OCI-LY7 (cell line): ENCODE measurements around the gene CLSTN2. TPM values are rescaled to one million over a fixed set of nuclear protein-coding genes. Genes with fewer than 3 reads are reported as not detected.

Experiments used
- BruUV-seq: library from RNA; stranded (reverse); fragments of 400-500 nt; replicated peaks from 2 replicates; lab custom pipeline; 2021; lab: Mats Ljungman, UMichigan
- CTCF ChIA-PET: fragments of 300-600 bp; sonication (Branson Sonifier 250); formaldehyde crosslinking; loops from one replicate; lab custom pipeline; 2022; ENCODE audit warnings: antibody characterized with exemption; ENCODE audit not compliant: unreplicated experiment; lab: Charles Lee
- POLR2A ChIA-PET: fragments of 300-600 bp; sonication (Branson Sonifier 250); formaldehyde crosslinking; loops from one replicate; lab custom pipeline; 2022; ENCODE audit warnings: antibody characterized with exemption; lab: Charles Lee
- DNase-seq: peaks from one replicate; pipeline ENCODE4 v3.0.0-alpha.2; 2015; ENCODE audit warnings: low spot score
- H2AFZ ChIP-seq: fragments of 200-600 bp; sonication (generic), shearing (Covaris generic); 2 replicates; pipeline ENCODE4 v1.6.1; 2014; ENCODE audit warnings: mild to moderate bottlenecking, antibody characterized with exemption, low read length, moderate library complexity
- H3K27ac ChIP-seq: fragments of 200-600 bp; sonication (generic); 2 replicates; pipeline ENCODE4 v1.5.1; 2014; ENCODE audit warnings: mixed run types, low read depth, mild to moderate bottlenecking, moderate library complexity, low read length, inconsistent platforms; ENCODE audit not compliant: poor library complexity, severe bottlenecking
- H3K36me3 ChIP-seq: fragments of 200-600 bp; sonication (generic); 2 replicates; pipeline ENCODE4 v1.6.1; 2014; ENCODE audit warnings: mild to moderate bottlenecking, antibody characterized with exemption, low read length, moderate library complexity, mixed read lengths; ENCODE audit not compliant: insufficient read depth
- H3K4me1 ChIP-seq: fragments of 200-600 bp; sonication (generic); 2 replicates; pipeline ENCODE4 v1.5.1; 2014; ENCODE audit warnings: mild to moderate bottlenecking, low read length; ENCODE audit not compliant: insufficient read depth, poor library complexity, severe bottlenecking
- H3K4me2 ChIP-seq: fragments of 200-600 bp; sonication (generic); 2 replicates; pipeline ENCODE4 v1.6.1; 2014; ENCODE audit warnings: mild to moderate bottlenecking, low read length
- H3K4me3 ChIP-seq: fragments of 200-600 bp; sonication (generic); 2 replicates; pipeline ENCODE4 v1.5.1; 2014; ENCODE audit warnings: mild to moderate bottlenecking, low read depth, low read length; ENCODE audit not compliant: poor library complexity, severe bottlenecking
- H3K79me2 ChIP-seq: fragments of 200-600 bp; sonication (generic); 2 replicates; pipeline ENCODE4 v1.6.1; 2016; ENCODE audit warnings: low read depth, mild to moderate bottlenecking, low read length, moderate library complexity, mixed read lengths; ENCODE audit not compliant: insufficient read depth
- H3K9me2 ChIP-seq: fragments of 200-600 bp; sonication (generic); 2 replicates; pipeline ENCODE4 v1.6.1; 2016; ENCODE audit warnings: mild to moderate bottlenecking, low read length, mixed read lengths; ENCODE audit not compliant: insufficient read depth
- H3K9me3 ChIP-seq: fragments of 200-600 bp; sonication (generic); 2 replicates; pipeline ENCODE4 v1.6.1; 2014; ENCODE audit warnings: mild to moderate bottlenecking, mixed run types, low read length, mixed read lengths
- H4K20me1 ChIP-seq: fragments of 200-600 bp; sonication (generic); 2 replicates; pipeline ENCODE4 v1.6.1; 2014; ENCODE audit warnings: mild to moderate bottlenecking, antibody characterized with exemption, low read length, moderate library complexity, mixed read lengths; ENCODE audit not compliant: insufficient read depth
- CTCF ChIP-seq: fragments of 200-600 bp; sonication (generic); conservative IDR thresholded peaks from 2 replicates; pipeline ENCODE4 v1.5.1; 2014; ENCODE audit warnings: mild to moderate bottlenecking, antibody characterized with exemption, low read length, moderate library complexity, mixed read lengths
- EZH2phosphoT487 ChIP-seq: fragments of 200-600 bp; sonication (generic); IDR thresholded peaks from 2 replicates; pipeline ENCODE4 v1.6.1; 2018; ENCODE audit warnings: low read depth, borderline replicate concordance, mild to moderate bottlenecking, mixed run types, antibody characterized with exemption, low read length, moderate library complexity, mixed read lengths
- intact Hi-C: fragments of 100-400 bp; cut with micrococcal nuclease; formaldehyde crosslinking; loops from one replicate; pipeline ENCODE4 v1.10.0; 2022; ENCODE audit not compliant: unreplicated experiment
- total RNA-seq, 2 experiments: library from RNA; depleted of rRNA in 1 of 2; stranded (reverse); fragments of >200 nt in 1 of 2; shearing (Covaris generic) in 1 of 2; gene quantifications; 2 replicates each; pipeline ENCODE4 v1.2.3, GENCODE V29; 2014 to 2022

The CLSTN2 gene
- total RNA-seq, 2 experiments from 2014 or later: not detected

GRCh38 chr3:140530603-140531002 is 595.6 kb downstream of the CLSTN2 start:
- no peaks in the 10 kb centered on the region for H3K9me2 ChIP-seq
- no peak overlapping the region for H3K4me2 ChIP-seq
- no peaks in the 10 kb centered on the region for H3K9me3 ChIP-seq
- H3K4me1 ChIP-seq: no peaks in the 10 kb centered on the region
- POLR2A ChIA-PET: interaction anchor here (0.8 to 1.4 kb wide), 3 partner anchors 12 to 38 kb away, joined by 3 to 5 read pairs (median 3); no protein-coding TSS in a partner anchor
- BruUV-seq: no TSS peak
- no peak overlapping the region for H3K27ac ChIP-seq
- H3K36me3 ChIP-seq: no peaks in the 10 kb centered on the region
- TF ChIP-seq CTCF (no peak), EZH2phosphoT487 (no peak)
- no peak overlapping the region for H2AFZ ChIP-seq
- H3K79me2 ChIP-seq: no peaks in the 10 kb centered on the region
- no peak for DNase-seq
- H3K4me3 ChIP-seq: no peak overlapping the region
- no peaks in the 10 kb centered on the region for H4K20me1 ChIP-seq
- CTCF ChIA-PET: no interaction called here
- intact Hi-C loops: no loop called here

- Histone ChIP-seq H3K4me1 (no peaks in the 10 kb centered on the region), H3K9me2 (no peaks in the 10 kb centered on the region), H3K36me3 (no peaks in the 10 kb centered on the region), H3K79me2 (no peaks in the 10 kb centered on the region), H3K4me2 (no peak overlapping the region), H4K20me1 (no peaks in the 10 kb centered on the region), H2AFZ (no peak overlapping the region), H3K4me3 (no peak overlapping the region), H3K9me3 (no peaks in the 10 kb centered on the region), H3K27ac (no peak overlapping the region)
- no peak for TF ChIP-seq CTCF
- no peak for TF ChIP-seq EZH2phosphoT487
- POLR2A ChIA-PET: interaction anchor here (0.6 kb wide), 2 partner anchors 62 to 583 kb away, joined by 3 to 4 read pairs; no protein-coding TSS in a partner anchor
- CTCF ChIA-PET: interaction anchor here (0.7 kb wide), 1 partner anchor 755 kb away, joined by 10 read pairs; no protein-coding TSS in a partner anchor
- intact Hi-C loops: no loop called here
- BruUV-seq: no TSS peak
- no peak for DNase-seq
Measured at GRCh38 chr3:140532793-140533330, 597.9 kb downstream of the CLSTN2 start.

DNA sequence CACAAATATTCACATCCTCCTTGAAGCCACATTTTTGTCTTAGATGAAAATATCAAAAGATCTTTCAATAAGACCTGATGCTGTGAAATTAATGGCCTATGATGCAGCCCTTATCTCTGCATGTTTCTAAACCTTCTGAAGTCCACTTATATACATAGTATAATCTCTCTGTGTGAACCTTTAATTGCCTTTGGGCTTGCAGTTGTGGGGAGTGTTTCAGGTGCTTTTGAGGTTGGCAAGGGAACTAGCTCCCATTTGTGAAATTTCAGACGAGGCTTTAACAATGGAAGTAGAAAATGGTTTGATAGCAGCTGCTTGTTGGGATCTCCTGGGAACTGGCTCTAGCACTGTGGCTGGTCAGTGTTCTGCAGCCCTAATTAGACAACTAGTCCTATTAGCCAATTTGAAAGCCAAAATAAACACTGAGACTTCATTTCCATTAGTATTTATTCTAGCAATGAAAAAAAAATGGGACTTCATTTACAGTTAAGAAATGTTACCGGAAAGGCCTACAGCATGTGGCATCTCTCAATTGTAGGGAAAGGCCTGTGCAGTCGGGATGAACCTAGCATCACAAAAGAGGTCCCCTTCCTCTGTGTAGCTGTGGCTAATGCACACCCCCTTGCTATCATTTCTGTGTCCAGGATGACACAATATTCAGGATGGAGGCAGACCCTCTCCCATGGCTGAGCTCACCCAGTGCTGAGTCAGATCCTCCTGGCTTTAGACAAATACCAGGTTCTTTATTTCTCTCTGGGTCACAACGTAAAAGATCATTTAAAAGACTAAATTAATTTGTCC is 602.1 kb downstream of the CLSTN2 start:
- no TSS peak for BruUV-seq
- H3K27ac ChIP-seq: no peak overlapping the region
- no peaks in the 10 kb centered on the region for H3K36me3 ChIP-seq
- H4K20me1 ChIP-seq: no peaks in the 10 kb centered on the region
- H3K4me3 ChIP-seq: no peak overlapping the region
- H2AFZ ChIP-seq: no peak overlapping the region
- POLR2A ChIA-PET: interaction anchor here (0.5 kb wide), 1 partner anchor 31 kb away, joined by 3 read pairs; no protein-coding TSS in a partner anchor
- peaks cover 25% of the 10 kb centered on the region for H3K4me1 ChIP-seq
- CTCF ChIA-PET: no interaction called here
- no peaks in the 10 kb centered on the region for H3K9me3 ChIP-seq
- TF ChIP-seq EZH2phosphoT487 (no peak), CTCF (no peak)
- no peaks in the 10 kb centered on the region for H3K79me2 ChIP-seq
- DNase-seq: no peak
- intact Hi-C loops: no loop called here
- H3K9me2 ChIP-seq: no peaks in the 10 kb centered on the region
- no peak overlapping the region for H3K4me2 ChIP-seq
